GM18858 (cell line): ENCODE results near the gene CDK11A.
"Not testable (repeated sequence)": the region's sequence is repeated elsewhere in the genome, so short reads cannot be mapped to it uniquely, and the experiment has no call there.

Source experiments
- ATAC-seq: cut with Tn5 transposase; IDR thresholded peaks from one replicate; pipeline ENCODE4 v1.9.1; 2021; ENCODE audit not compliant: unreplicated experiment

Gene CDK11A

GRCh38 chr1:1754051-1754815 is 30.1 kb upstream of the CDK11A start:
- ATAC-seq, result no peak

DNA sequence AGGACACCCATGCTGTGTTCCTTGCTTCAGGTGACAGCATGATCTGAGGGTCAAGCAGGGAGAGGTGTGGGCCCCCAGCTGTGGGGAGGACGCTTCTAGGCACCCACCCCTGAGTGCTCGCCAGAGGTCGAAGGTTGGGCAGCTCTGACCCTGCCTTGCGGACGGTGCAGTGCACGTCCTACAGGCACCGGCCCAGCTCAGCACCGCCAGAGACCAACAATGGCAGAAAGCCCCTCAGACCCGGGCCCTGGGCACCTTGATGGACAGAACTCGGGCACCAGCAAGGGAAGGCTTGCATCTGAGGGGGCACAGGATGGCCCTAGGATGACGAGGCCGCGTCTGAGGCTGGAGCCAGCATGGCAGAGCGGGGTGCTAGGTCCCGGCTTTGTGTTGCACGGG is 29.4 kb upstream of the CDK11A start:
- no peak for ATAC-seq

- no peak for ATAC-seq
Observed at GRCh38 chr1:1752636-1753606, 28.8 kb upstream of the CDK11A start.

DNA sequence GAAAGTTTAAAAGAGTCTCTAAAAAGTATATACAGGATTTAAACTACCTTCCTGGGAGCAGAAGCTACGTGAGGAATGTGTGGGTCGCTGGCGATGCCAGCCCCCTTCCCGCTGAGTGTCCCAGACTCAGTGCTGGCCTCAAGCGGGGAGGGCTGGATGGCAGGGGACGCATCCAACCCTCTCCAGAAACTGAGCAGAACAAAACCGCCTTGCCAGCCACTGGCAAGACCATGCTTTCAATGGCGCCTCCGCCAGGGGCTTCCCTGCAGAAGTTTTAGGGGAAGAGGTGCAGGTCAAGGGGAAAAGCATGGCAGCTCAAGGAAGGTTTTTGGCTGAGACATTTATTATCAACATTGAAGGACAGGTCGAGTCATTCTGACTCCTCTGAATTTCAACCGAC is 28.0 kb upstream of the CDK11A start:
- ATAC-seq, result no peak

GRCh38 chr1:1749941-1750340 is 25.8 kb upstream of the CDK11A start:
- not testable (repeated sequence) for ATAC-seq

GRCh38 chr1:1748686-1749321 is 24.6 kb upstream of the CDK11A start:
- ATAC-seq, result no peak

DNA sequence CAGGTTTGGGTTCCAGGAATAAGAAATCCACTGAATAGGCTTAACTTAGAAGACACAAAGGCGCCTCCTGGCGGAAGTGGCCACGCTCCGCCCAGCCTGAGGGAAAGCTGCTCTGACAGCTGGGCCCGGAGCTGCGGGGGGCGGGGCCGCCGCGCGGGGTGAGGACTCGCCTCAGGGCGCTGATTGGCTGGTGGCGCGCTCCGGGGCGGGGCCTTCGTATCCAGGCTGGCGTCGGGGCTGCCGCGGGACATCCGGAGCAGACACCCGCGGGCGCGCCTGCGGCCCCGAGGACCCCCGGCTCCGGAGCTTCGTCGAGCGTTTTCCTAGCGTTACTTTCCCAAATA is 22.4 kb upstream of the CDK11A start:
- ATAC-seq, result peak; percentile 71

DNA sequence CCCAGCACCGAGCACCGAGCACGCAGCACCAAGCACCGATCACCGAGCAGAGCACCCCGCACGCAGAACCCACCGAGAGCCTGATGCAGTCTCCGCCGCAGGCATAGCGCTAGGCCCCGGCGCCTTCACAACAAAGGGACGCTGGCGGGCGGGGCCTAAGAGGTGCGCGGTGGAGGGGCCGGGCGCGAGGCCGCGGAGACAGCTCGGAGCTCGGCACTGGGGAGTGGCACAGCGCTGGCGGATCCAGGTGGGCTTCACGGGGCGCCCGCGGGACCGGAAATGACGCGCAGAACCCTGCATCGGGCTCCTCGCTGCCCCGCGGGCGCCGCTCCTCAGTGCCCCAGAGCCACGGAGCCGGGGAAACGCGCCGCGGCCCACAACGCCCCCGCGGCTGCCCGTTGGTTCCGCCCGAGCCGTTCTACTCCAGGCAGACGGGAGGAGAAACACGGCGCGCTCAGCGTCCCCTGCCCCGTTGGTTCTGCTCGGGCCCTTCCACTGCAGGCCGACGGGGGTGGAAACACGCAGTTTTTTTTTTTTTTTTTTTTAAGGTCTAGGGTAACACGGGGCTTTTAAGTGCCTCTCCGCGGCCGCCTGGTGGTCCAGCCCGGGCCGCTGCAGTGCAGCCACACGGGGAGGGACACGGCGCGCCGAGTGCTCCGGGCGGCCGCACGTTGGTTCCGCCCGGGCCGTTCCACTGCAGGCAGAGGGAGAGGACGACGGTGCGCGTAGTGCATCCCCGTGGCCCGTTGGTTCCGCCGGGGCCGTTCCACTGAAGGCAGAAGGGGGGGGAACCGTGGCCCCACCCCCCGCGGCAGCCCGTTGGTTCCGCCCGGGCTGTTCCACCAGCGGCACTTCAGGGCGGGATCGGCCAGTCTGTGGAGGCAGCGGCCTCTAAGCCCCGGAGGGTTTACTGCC is 21.8 kb upstream of the CDK11A start:
- not testable (repeated sequence) for ATAC-seq

DNA sequence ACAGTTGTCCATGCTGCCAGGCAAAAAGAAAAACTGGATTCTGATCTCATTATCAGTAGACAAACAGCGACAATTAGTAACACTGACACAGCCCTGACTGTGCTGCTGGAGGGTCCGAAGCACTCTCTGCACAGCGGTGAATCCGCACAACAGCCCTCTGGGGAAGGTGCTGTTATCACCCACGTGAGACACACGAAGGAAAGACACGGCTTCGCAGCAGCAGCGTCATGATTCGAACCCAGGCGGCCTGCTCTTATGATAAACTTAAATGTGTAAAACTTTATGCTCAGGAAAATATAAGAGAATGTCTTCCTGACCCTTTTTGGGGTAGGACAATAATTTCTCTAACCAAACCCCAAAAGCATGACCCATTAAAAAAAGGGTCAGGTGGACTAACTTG is 18.4 kb upstream of the CDK11A start:
- not testable (repeated sequence) for ATAC-seq

GRCh38 chr1:1741013-1741412 is 16.9 kb upstream of the CDK11A start:
- ATAC-seq, result not testable (repeated sequence)

- ATAC-seq, result not testable (repeated sequence)
Observed at GRCh38 chr1:1738799-1739337, 14.7 kb upstream of the CDK11A start.

DNA sequence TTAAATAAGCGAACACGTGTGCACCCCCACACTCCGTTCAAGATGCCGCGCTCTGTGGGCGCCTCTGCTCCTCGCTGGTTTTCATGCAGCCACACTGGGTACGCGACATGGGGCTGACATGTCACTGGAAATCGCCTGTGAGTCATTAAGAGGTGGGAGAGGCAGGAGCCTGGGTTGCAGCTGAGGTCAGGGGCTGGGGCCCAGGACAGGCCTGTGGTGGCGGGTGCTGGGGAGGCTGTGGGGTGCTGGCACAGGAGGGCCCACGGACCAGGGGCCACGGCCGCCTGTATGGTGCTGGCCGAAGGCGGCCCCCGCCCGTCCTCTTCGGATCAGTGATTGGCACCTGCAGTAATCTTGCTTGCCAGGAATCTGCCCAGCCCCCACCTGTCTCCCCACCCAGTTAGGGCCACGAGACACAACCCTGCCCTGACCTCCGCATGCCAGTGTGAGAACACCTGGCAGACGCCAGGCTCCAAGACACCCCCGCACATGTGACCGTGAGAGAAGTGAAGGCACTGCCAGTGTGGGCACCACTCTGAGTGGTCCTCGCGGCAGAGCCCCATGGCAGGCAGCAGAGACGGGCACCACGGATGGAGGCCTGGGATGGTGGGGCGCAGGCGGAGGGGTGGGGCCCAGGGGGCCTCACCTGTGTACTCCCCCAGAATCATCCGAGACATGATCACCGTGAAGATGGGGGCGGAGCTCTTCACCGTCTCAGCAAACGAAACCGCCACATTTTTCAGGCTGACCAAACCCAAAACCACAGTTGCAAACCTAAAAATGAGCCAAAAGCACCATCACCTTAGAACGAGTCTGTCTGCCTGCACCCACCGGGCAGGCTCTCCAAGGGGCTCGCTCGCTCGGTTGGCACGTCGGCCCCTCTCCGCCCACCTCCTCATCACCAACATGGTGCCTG is 13.8 kb upstream of the CDK11A start:
- not testable (repeated sequence) for ATAC-seq

GRCh38 chr1:1732381-1732780 is 8.2 kb upstream of the CDK11A start:
- ATAC-seq, result no peak

GRCh38 chr1:1730870-1731269 is 6.7 kb upstream of the CDK11A start:
- ATAC-seq, result no peak

DNA sequence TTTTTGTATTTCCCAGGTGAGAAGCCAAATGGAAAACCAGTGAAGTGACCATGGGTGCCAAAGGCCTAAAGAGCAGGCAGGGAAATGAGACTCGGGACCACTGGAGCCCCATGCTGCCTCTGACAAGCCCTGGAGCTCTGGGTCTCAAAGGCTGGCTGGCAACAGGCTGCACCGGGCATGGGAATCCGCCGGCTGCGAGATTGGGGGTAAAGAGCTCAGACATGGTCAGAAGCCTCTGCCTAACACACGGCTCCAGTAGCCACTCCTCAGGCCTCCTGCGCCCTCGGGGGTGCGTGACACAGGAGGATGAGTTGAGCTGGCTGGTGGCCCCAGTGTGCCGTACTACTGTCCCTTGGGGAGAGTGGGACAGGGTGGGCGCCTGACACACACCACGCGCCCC is 6.1 kb upstream of the CDK11A start:
- not testable (repeated sequence) for ATAC-seq

- ATAC-seq, result not testable (repeated sequence)
Observed at GRCh38 chr1:1729116-1729816, 5.1 kb upstream of the CDK11A start.

GRCh38 chr1:1728308-1729005 is 4.3 kb upstream of the CDK11A start:
- ATAC-seq, result not testable (repeated sequence)

GRCh38 chr1:1727131-1727651 is 3.0 kb upstream of the CDK11A start:
- not testable (repeated sequence) for ATAC-seq
